DMS114 treated with DMSO at 0.1 percent for 48 hours (cell line): ENCODE measurements around the gene CAMP.
A peak's percentile ranks its signal among the peaks of the same experiment; 100 is the strongest.
"Not testable (repeated sequence)": the region's sequence is repeated elsewhere in the genome, so short reads cannot be mapped to it uniquely, and the experiment has no call there.

Source experiments
- DNase-seq: peaks from one replicate; lab custom pipeline; 2025; ENCODE audit not compliant: unreplicated experiment; lab: John Stamatoyannopoulos, UW

Gene CAMP, protein sequence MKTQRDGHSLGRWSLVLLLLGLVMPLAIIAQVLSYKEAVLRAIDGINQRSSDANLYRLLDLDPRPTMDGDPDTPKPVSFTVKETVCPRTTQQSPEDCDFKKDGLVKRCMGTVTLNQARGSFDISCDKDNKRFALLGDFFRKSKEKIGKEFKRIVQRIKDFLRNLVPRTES

DNA sequence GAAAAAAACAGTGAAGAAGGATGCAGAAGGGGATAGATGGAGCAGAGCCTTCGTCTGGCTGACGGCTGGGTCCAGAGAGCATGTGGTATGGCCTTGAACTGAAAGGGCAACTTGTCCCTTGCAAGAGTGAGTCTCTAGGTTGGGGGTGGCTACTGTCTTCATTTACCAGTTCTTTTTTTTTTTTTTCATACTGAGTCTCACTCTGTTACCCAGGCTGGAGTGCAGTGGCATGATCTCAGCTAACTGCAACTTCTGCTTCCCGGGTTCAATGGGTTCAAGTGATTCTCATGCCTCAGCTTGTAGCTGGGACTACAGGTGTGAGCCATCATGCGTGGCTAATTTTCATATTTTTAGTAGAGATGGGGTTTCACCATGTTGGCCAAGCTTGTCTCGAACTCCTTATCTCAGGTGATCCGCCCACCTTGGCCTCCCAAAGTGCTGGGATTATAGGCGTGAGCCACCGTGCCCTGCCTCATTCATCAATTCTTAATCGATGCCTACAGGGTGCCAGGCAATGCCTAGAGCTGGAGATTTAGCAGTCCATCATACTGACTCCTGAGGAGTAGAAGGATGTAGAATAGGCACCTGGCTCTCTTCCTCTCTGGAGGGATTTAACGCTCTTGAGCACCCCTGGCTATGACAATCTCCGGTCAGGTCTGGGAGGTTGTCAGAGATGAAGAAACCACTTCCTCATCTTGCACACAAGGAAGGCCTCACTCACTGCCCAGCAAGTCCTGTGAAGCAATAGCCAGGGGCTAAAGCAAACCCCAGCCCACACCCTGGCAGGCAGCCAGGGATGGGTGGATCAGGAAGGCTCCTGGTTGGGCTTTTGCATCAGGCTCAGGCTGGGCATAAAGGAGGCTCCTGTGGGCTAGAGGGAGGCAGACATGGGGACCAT lies at the start of gene CAMP:
Gene CAMP, plus strand, starts transcription at position 880 of the 898 bp plus-strand sequence. Its CDS starts 17 bp downstream, at position 897.
- DNase-seq = no peak

DNA sequence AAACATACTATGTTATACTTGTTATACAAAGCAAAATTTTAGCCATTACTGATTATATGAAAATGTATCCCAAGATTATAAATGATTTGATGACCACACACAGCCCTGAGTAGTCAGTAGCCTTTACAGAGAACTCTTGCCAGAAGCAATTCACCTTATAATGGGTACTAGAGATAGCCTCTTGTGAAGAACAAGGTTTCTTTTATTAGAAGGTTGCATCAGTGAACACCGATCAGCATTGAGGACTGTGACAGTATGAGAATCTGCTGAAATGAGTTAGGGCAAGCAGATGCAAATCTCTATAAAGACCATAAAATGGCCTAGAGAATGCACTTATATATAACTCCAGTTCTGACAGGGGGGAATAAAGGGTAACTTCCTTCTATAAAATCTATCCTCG lies 45.2 kb upstream of the CAMP start:
- DNase-seq = no peak

DNA sequence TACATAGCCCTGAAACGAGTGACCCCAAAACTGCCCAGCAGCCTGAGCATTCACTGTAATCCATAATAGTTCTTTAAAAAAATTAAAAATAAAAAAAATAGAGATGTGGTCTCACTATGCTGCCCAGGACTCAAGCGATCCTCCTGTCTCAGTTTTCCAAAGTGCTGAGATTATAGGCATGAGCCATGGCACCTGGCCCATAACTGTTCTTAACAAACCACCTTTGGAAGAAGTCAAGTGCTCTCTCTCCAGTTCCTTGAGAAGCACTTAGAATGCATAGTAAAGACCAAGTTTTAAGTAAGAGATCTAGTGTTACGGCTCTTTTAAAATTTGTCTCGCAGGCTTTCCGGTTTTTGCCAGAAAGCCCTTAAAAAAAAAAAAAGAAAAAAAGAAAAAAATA lies 43.3 kb upstream of the CAMP start:
- DNase-seq = no peak

DNA sequence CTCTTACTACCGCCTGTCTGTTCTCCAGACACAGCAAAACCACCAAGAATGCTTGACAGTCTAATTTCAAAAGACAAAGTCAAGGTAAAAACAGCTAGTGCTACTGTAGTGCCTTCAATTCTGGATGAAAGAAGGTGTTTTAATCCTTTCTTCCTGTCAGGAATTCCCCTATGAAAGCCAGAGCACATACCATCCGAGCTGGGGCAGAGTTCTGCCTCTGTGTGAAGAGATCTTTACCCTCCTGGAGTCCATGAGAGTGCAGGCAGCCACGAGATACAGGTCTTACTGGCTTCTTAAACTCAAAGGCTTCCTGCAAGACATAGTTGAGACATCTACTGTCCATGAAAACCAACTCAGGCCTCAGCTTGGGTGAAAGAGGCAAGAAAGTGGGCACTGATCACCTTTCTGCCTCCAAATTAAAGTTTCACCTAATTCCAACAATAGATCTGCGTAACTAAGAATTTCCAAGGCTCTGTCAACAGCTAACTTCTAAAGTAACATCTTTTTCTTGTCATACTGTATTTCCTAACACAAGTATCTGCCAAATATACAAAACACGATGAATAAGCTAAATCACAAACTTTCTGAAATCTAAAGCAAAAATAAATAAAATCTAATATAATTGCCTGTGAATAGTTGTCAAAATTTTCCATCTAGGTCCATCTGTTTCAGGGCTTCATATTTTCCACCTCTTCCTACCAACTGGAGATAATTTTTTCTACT lies 42.6 kb upstream of the CAMP start:
- no peak for DNase-seq

DNA sequence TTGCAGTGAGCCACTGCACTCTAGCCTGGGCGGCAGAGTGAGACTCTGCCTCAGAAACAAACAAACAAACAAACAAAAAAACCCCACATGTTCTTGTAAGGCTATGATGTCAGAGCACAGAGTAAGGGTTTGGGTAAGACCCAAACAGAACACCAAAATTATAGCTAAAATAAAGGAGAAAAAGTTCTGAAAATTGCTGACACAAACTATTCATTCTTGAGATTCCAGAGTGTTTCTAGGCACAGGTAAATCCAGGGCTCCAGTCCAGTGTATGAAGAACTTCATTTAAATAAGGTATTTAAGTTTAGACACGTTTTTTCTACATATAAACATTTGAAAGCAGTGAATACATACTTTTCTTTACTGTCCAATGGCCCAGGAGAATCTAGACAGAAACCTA lies 39.0 kb upstream of the CAMP start:
- no peak for DNase-seq

DNA sequence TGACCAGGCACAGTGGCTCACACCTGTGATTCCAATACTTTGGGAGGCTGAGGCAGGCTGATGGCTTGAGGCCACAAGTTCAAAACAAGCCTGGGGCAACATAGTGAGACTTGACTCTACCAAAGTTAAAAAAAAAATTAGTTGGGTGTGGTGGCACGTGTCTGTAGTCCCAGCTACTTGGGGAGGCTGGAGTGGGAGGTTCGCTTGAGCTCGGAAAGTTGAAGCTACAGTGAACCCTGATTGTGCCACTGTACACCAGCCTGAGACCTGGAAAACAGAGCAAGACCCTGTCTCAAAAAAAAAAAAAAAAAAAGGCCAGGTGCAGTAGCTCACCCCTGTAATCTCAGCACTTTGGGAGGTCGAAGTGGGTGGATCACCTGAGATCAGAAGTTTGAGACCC lies 38.2 kb upstream of the CAMP start:
- DNase-seq = no peak

DNA sequence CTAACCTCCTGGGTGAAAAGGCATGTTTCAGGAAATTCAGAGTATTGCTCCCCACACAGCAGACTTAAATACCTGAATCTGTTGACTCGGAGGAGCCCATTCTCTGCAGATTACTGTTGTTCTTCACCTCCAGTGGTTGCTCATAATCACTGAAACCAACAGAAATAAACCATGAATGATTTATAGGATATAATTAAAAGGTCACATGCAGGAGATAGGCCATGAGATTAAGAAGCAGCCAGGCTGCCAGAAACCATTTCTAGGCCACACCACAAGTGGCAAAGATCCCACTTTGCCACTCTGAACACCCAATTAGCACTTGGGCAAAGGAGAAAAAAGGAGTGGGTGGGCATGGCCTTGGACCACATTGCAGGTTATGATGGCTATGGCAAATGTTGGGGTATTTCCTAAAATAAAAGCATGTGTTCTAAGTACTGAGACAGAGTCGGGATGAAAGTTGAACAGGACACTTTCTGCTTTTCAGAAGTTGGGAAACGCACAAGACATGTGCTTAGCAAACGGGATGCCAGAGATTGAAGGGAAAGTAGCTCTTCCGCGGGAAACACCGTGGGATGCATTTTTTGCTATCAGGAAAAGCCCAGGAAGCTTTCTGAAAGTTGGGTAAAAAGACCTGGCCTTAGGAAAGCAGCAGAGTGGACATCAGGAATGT lies 36.5 kb upstream of the CAMP start:
- no peak for DNase-seq

DNA sequence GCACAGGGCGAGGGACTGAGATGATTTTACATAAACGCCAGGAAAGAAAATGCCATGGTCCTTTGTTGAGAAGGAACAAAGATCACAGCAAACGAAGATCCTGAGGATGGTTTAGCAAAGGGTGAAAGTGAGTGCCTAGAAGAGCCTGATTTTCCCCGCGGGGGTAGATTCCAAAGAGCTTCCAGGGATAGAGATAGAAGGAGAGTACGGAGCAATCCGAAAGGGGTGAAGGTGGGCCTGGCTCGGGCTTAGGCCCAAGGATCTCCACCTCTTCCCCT lies 36.1 kb upstream of the CAMP start:
- no peak for DNase-seq

DNA sequence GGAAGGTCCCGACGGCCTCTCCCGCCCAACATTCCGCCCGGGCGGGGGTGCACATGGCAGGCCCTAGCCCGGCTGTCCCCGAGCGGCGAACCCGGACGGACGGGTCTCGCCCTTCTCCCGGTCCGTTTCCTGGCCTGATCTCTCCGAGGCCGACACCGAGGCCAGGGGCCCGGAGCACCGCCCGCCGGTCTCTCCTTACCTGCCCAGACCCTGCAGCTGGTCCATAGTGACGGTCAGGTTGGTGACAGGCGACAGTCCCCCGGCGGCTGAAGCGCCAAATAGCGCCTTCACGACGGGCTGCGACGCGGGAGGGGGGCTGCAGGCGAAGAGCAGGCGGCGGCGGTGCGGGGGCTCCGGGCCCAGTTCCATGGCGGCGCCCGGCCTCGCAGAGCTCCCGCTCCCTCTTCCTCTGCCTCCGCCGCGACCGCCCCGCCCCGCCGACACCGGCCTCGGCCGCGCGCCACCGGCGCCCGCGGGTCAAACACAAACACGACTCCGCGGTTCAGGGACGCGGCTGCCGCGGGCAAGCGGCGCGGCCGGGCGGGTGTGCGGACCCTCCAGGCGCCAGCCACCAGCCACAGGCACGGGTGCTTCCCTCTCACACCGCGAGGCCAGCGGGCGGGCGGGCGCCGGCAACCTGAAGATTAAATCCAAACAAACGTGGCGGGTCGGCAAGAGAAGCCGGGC lies 35.6 kb upstream of the CAMP start:
- DNase-seq = no peak

DNA sequence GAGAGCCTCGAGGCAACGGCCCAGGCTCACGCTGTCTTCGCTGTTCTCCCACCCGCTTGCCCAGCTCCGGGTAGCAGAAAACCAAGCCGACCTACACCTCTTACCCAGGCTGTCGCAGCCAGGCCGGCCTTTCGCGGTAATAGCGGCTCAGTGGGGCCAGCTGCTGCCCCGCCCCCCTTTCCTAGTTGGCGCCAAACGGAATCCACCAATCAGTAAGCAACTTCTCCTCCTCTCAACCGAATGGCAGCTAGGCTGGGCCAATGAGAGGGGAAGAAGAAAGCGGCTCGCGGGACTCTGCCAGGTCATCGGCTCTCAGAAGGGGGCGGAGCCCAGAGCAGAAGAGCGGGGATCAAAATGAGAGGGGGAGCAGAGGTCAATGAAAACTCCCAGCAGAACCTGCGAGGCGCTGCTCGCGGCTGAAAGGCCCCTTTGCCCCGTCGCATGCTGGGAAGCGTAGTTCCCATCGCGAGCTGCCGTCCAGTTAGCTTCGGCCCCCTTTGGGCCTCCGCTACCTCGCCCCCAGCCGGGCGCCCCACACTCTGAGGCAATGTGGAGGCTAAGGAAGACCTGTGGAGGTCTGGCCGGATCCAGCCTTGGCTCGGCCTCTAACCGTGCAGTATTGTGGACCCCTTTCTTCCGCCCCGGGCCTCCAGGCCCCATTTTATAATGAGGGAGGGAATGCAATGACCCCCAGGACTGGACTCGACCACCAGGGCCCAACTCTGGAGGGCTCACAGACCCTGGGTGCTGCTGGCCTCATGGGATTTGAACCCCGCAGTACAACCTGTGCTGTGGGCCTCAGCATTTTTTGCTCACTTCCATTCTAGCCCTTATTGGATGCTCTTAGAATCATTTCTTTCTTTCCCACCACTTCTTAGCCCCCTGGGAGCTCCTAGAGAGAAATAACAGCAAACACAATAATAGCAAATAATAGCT lies 34.8 kb upstream of the CAMP start, which contains the start of gene CDC25A:
Gene CDC25A, minus strand, starts transcription at position 152 of the 936 bp plus-strand sequence. CDS start 470 bp downstream, outside the sequence.
- peak; percentile 98 for DNase-seq

DNA sequence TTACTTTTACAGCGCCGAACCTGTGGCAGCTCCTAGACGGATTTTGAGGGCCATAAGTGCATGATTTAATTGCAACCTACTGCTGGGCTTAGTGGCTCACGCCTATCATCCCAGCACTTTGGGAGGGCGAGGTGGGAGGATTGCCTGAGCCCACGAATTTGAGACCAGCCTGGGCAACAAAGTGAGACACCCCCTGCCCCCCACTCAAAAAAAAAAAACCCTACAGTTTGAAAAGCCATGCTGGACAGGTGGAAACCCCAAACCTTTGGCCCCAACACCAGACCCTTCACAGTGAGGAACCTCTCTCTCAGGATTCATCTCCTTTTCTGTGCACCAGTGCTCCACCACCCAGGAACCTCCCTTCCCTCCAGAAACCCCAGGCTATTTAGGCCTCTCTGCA lies 34.0 kb upstream of the CAMP start:
- DNase-seq = no peak

DNA sequence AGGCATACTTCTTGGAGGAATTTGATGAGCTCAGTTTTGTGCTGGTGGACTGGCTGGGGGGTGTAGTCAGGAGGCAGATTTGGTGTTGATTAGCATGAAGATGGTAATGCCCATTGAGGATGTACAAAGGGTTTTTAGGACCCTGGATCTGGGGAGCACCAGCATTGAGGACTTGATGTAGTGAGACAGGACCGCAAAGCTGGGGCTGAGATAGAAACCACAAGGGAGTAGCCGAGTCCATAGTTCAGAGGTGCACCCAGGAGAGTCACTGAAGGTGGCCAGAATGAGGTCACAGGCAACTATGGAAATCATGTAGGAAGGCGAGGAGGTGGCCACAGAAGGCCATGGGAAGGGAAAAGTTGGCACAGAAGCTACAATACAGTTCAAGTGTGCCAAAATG lies 32.4 kb upstream of the CAMP start:
- no peak for DNase-seq

DNA sequence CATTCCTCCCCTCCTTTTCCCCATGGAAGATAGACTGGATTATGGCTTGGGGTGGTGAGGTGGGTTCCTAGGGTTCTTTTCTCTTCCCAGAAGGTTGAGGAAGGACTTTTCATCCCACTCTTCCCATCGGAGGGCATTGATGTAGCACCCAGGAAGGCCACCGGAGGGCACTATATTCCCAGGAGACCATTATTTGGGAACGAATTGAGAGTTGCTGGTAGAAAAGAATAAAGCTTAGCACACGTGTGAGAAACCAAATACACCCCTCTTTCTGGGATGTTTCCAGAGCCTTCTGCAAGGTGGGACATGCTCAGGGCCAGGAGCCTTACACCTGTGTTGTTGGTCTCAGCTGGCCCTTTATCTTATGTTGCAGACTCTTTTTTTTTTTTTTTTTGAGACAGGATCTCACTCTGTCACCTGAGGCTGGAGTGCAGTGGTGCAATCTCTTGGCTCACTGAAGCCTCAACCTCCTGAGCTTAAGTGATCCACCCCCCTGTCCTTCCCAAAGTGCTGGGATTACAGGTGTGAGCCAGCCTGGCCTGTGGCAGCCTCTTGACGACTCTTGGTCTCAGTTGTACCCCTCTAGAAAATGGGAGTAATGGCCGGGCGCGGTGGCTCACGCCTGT lies 28.7 kb upstream of the CAMP start:
- DNase-seq = peak; percentile 57

DNA sequence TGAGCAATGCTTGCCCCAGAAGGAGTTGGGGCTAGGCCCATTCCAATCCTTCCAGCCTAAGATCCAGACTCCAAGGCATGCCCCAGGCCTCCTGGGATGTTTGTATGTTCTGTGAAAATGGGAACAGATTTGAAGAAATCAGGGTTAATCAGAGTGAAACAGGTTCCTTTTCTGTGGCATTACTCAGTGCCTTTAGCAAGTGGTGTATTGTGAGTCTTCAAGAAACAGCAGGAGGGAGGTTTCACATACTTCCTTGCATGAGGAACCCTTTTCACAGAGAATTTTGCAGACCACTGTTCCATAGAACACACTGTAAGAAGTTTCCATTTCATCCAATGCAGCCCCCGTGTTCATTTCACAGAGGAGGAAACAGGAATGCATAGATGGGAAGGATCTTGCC lies 26.7 kb upstream of the CAMP start:
- no peak for DNase-seq

DNA sequence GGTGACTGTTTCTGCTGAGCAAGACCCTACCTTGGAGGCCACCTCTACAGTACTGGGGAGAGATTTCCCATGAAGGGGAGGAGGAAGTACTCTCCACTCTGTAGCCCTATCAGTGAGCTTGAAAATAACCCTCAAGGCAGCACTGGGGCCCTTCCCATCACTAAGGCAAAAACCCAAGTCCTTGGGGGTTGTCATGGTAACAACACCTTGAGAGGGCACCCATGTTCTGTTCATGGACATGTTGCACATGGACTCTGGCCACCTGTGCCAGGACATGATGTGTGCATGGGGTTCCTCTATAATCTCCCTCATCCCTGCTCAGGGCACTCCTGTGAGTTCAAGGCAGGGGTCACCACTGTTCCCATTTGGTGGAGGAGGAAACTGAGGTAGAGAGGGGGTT lies 24.2 kb upstream of the CAMP start:
- DNase-seq = no peak

DNA sequence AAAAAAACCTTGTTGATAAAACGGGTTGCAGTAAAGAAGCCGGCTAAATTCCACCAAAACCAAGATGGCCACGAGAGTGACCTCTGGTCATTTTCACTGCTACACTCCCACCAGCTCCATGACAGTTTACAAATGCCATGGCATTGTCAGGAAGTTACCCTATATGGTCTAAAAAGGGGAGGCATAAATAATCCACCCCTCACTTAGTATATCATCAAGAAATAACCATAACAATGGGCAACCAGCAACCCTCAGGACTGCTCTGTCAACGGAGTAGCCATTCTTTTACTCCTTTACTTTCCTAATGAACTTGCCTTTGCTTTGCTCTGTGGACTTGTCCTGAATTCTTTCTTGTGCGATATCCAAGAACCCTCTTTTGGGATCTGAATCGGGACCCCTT lies 20.7 kb upstream of the CAMP start:
- DNase-seq = no peak

DNA sequence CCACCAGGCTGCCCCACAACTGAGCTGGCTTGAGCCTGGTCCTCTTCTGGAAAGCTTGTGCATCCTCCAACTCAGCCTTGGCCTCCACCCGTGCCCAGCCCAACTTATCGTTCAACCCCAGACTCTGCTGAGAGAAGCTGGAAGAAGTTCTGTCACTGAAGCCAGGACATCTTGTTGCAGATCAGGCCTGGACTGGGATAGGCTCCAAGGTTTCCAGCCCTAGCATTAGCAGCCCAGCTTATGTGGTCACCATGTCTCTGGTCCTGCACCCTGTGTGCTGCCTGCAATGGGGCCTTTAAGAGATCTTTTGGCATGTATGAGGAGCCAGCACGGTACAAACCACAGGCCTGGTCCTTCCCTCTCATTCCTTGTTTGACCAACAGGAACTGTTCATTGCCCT lies 15.2 kb upstream of the CAMP start:
- no peak for DNase-seq

DNA sequence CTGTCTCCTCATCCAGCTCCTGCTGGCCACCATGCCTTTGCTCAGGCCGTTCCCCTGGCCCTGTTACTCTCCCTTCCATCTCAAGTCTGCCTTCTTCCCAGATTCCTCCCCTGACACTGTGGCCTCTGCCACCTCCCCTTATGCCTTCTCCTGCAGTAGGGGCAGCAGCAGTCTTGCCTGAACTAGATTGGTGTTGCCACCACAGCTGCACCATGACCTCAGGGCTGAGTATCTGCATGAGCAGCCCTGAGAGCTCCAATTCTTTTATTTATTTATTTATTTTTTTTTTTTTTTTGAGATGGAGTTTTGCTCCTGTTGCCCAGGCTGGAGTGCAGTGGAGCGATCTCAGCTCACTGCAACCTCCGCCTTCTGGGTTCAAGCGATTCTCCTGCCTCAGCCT lies 13.8 kb upstream of the CAMP start:
- DNase-seq = no peak

DNA sequence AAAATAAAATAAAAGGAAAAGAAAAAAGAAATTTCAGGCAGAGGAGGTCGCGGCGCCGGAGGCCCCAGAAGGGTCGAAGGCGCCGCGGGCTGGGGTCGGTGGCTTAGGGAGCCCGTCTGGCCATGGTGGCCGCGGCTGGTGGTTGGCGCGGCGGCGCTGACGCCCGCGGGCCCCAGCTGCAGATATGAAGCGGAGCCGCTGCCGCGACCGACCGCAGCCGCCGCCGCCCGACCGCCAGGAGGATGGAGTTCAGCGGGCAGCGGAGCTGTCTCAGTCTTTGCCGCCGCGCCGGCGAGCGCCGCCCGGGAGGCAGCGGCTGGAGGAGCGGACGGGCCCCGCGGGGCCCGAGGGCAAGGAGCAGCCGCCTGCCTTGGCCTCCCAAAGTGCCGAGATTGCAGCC lies 12.8 kb upstream of the CAMP start:
- DNase-seq = not testable (repeated sequence)
